ENCODE results near the gene BMP6.
"Not testable (repeated sequence)": the region's sequence is repeated elsewhere in the genome, so short reads cannot be mapped to it uniquely, and the experiment has no call there.

GRCh38 chr6:7898193-7898586, 172.3 kb downstream of the BMP6 start:
- TF ChIP-seq CTCF (IDR thresholded peaks at IDR 0.05; ENCODE audit: borderline replicate concordance, extremely low read depth, low read length, poor library complexity, severe bottlenecking); EZH2 (IDR thresholded peaks at IDR 0.05; ENCODE audit: borderline replicate concordance, low read depth, low read length, severe bottlenecking): not testable (repeated sequence)
